GM23338 (cell line): Measurements from ENCODE around the gene PPP1CA. TPM values are rescaled to one million over a fixed set of nuclear protein-coding genes. Genes with fewer than 3 reads are reported as not detected.

Experiments used
- ATAC-seq: fragments of 200-7000 bp; cut with Tn5 transposase; 3 replicates; pipeline ENCODE4 v1.9.1; 2020
- DNase-seq: peaks from one replicate; pipeline ENCODE4 v3.0.0-alpha.2; 2015; ENCODE audit warnings: low spot score
- H2AFZ ChIP-seq: fragments of 200-600 bp; sonication (generic); 2 replicates; pipeline ENCODE4 v1.8.0; 2016; ENCODE audit warnings: antibody characterized with exemption, mild to moderate bottlenecking, moderate library complexity
- H3F3A ChIP-seq: fragments of 200-600 bp; sonication (generic); replicated peaks from 2 replicates; pipeline ENCODE4 v1.8.0; 2017; ENCODE audit warnings: antibody characterized with exemption, mixed run types, low read depth
- H3K27ac ChIP-seq: fragments of 200-600 bp; sonication (generic); 2 replicates; pipeline ENCODE4 v1.6.1; 2016; ENCODE audit warnings: low read depth
- H3K27me3 ChIP-seq: fragments of 200-600 bp; sonication (generic); 2 replicates; pipeline ENCODE4 v1.8.0; 2016; ENCODE audit warnings: mild to moderate bottlenecking, mixed run types, moderate library complexity; ENCODE audit not compliant: insufficient read depth
- H3K36me3 ChIP-seq: fragments of 200-600 bp; sonication (generic); 2 replicates; pipeline ENCODE4 v1.8.0; 2016; ENCODE audit warnings: mild to moderate bottlenecking; ENCODE audit not compliant: insufficient read depth
- H3K4me1 ChIP-seq: fragments of 200-600 bp; sonication (generic); 2 replicates; pipeline ENCODE4 v1.8.0; 2016; ENCODE audit warnings: mild to moderate bottlenecking, moderate library complexity; ENCODE audit not compliant: insufficient read depth
- H3K4me2 ChIP-seq: fragments of 200-600 bp; sonication (generic); 2 replicates; pipeline ENCODE4 v1.7.1; 2017; ENCODE audit warnings: mixed run types
- H3K4me3 ChIP-seq: fragments of 200-600 bp; sonication (generic); 2 replicates; pipeline ENCODE4 v1.6.1; 2016; ENCODE audit warnings: mixed run types
- H3K79me2 ChIP-seq: fragments of 200-600 bp; sonication (generic); replicated peaks from 2 replicates; pipeline ENCODE4 v1.8.0; 2017; ENCODE audit warnings: mild to moderate bottlenecking; ENCODE audit not compliant: insufficient read depth
- H3K9me2 ChIP-seq: fragments of 200-600 bp; sonication (generic); 2 replicates; pipeline ENCODE4 v1.8.0; 2017; ENCODE audit not compliant: insufficient read depth
- H4K20me1 ChIP-seq: fragments of 200-600 bp; sonication (generic); replicated peaks from 2 replicates; pipeline ENCODE4 v1.8.0; 2017; ENCODE audit warnings: mild to moderate bottlenecking; ENCODE audit not compliant: insufficient read depth
- H3K27ac Mint-ChIP-seq: 2 replicates; pipeline ENCODE4 v1.8.0; 2020; ENCODE audit warnings: inconsistent platforms, mild to moderate bottlenecking, moderate library complexity, mixed read lengths
- H3K27me3 Mint-ChIP-seq: 3 replicates; pipeline ENCODE4 v1.8.0; 2022; ENCODE audit warnings: low read depth, mild to moderate bottlenecking, moderate library complexity, mixed read lengths, inconsistent platforms; ENCODE audit not compliant: insufficient read depth, poor library complexity
- H3K36me3 Mint-ChIP-seq: 3 replicates; pipeline ENCODE4 v1.8.0; 2021; ENCODE audit warnings: low read depth, mild to moderate bottlenecking, inconsistent platforms, moderate library complexity, mixed read lengths
- H3K4me1 Mint-ChIP-seq: 3 replicates; pipeline ENCODE4 v1.8.0; 2020; ENCODE audit warnings: mild to moderate bottlenecking, inconsistent platforms, mixed read lengths
- H3K4me3 Mint-ChIP-seq: 3 replicates; pipeline ENCODE4 v1.8.0; 2021; ENCODE audit warnings: moderate library complexity, mild to moderate bottlenecking, inconsistent platforms, mixed read lengths
- H3K9me3 Mint-ChIP-seq: 3 replicates; pipeline ENCODE4 v1.8.0; 2020; ENCODE audit warnings: moderate library complexity, mild to moderate bottlenecking, inconsistent platforms, mixed read lengths
- CREB1 ChIP-seq: fragments of 250-450 bp; sonication (Bioruptor Pico); IDR thresholded peaks from 2 replicates; pipeline ENCODE4 v1.5.0; 2020; ENCODE audit warnings: low read depth, mild to moderate bottlenecking, moderate library complexity
- CTCF ChIP-seq, 2 experiments: fragments of 200-600 bp in 1 of 2; sonication (generic) in 1 of 2; conservative IDR thresholded peaks; 2 replicates each; pipeline versions ENCODE4 v1.5.1 to v1.6.1; 2016 to 2017; ENCODE audit warnings: antibody characterized with exemption in 2 of 2, low read depth in 2 of 2, mild to moderate bottlenecking in 2 of 2, moderate library complexity in 1 of 2
- ETS1 ChIP-seq: IDR thresholded peaks from 2 replicates; pipeline ENCODE4 v1.6.1; 2016; ENCODE audit warnings: antibody characterized with exemption
- EZH2 ChIP-seq: fragments of 200-600 bp; sonication (generic); IDR thresholded peaks from one replicate; pipeline ENCODE4 v1.8.0; 2017; ENCODE audit warnings: antibody characterized with exemption, mild to moderate bottlenecking, low read depth; ENCODE audit not compliant: unreplicated experiment
- JUNB ChIP-seq: IDR thresholded peaks from one replicate; pipeline ENCODE4 v1.6.1; 2016; ENCODE audit warnings: antibody characterized with exemption; ENCODE audit not compliant: unreplicated experiment
- NANOG ChIP-seq: IDR thresholded peaks from 2 replicates; pipeline ENCODE4 v1.6.1; 2016; ENCODE audit warnings: antibody characterized with exemption, borderline replicate concordance
- POLR2AphosphoS5 ChIP-seq: IDR thresholded peaks from 2 replicates; pipeline ENCODE4 v1.6.1; 2016; ENCODE audit warnings: antibody characterized with exemption, low read depth
- REST ChIP-seq: IDR thresholded peaks from one replicate; pipeline ENCODE4 v1.6.1; 2018; ENCODE audit warnings: antibody characterized with exemption; ENCODE audit not compliant: unreplicated experiment
- STAT1 ChIP-seq: IDR thresholded peaks from one replicate; pipeline ENCODE4 v1.6.1; 2016; ENCODE audit warnings: antibody characterized with exemption; ENCODE audit not compliant: unreplicated experiment
- ZNF114 ChIP-seq: fragments of 250-450 bp; sonication (Bioruptor Pico); IDR thresholded peaks from 2 replicates; pipeline ENCODE4 v1.5.0; 2020; ENCODE audit warnings: mild to moderate bottlenecking, moderate library complexity
- ZNF331 ChIP-seq: fragments of 250-450 bp; sonication (Bioruptor Pico); IDR thresholded peaks from 2 replicates; pipeline ENCODE4 v1.5.0; 2020; ENCODE audit warnings: low read depth, mild to moderate bottlenecking, moderate library complexity
- polyA plus RNA-seq: library from polyadenylated mRNA; unstranded; fragments of >200 nt; fragmentation: Nextera tagmentation; extraction: Ambion mirVana; gene quantifications from 2 replicates; pipeline ENCODE4 v1.2.1, GENCODE V29; 2016
- total RNA-seq: library from RNA; depleted of rRNA; stranded (reverse); fragments of >200 nt; shearing (Covaris generic); gene quantifications from 2 replicates; pipeline ENCODE4 v1.2.3, GENCODE V29; 2014

The PPP1CA gene
- total and polyA plus RNA-seq, 2 experiments from 2014 or later, result 217 to 237 TPM

- TF ChIP-seq ZNF114 (CRISPR knock-in tag) (no peak), ZNF331 (CRISPR knock-in tag) (no peak), JUNB (no peak), NANOG (no peak), CREB1 (no peak), REST (no peak), EZH2 (no peak), STAT1 (no peak), ETS1 (no peak)
- 0 out of 2 replicates have a peak, but pooled peaks cover 4% of the 10 kb centered on the region for H3F3A ChIP-seq
- H3K9me2 ChIP-seq, result no peaks in the 10 kb centered on the region
- Mint-ChIP-seq H3K27ac (peak overlapping the region; percentile 56; the same call in 1 of the 2 replicates), H3K4me1 (peaks cover 30% of the 10 kb centered on the region), H3K4me3 (peak overlapping the region; percentile 9; the same call in 1 of the 3 replicates), H3K9me3 (no peaks in the 10 kb centered on the region), H3K36me3 (peaks cover 44% of the 10 kb centered on the region), H3K27me3 (peaks cover 14% of the 10 kb centered on the region)
- no peaks in the 10 kb centered on the region for H3K27me3 ChIP-seq
- H3K36me3 ChIP-seq, result no peaks in the 10 kb centered on the region
- DNase-seq (no peak), ATAC-seq (no peak)
- H3K79me2 ChIP-seq, result peaks cover 16% of the 10 kb centered on the region
- peaks cover 8% of the 10 kb centered on the region; the same call in 1 of the 2 replicates for H4K20me1 ChIP-seq
- H3K4me2 ChIP-seq, result no peak overlapping the region
- no peak overlapping the region for H3K27ac ChIP-seq
- peaks cover 24% of the 10 kb centered on the region for H3K4me1 ChIP-seq
- H3K4me3 ChIP-seq, result no peak overlapping the region
- H2AFZ ChIP-seq, result no peak overlapping the region
Measured at GRCh38 chr11:67397986-67398660, 3.5 kb downstream of the PPP1CA start.

GRCh38 chr11:67397536-67397935, 4.1 kb downstream of the PPP1CA start:
- Mint-ChIP-seq H3K36me3 (peaks cover 47% of the 10 kb centered on the region), H3K4me3 (no peak overlapping the region; the same call in 2 of the 3 replicates), H3K4me1 (peaks cover 33% of the 10 kb centered on the region), H3K9me3 (no peaks in the 10 kb centered on the region), H3K27ac (peak overlapping the region; percentile 56; the same call in 1 of the 2 replicates), H3K27me3 (peaks cover 14% of the 10 kb centered on the region)
- ATAC-seq, result no peak
- H4K20me1 ChIP-seq, result peaks cover 8% of the 10 kb centered on the region; the same call in 1 of the 2 replicates
- no peak overlapping the region for H3K27ac ChIP-seq
- H3K27me3 ChIP-seq, result no peaks in the 10 kb centered on the region
- no peak overlapping the region for H3K4me3 ChIP-seq
- no peaks in the 10 kb centered on the region for H3K36me3 ChIP-seq
- H2AFZ ChIP-seq, result no peak overlapping the region
- 0 out of 2 replicates have a peak, but pooled peaks cover 4% of the 10 kb centered on the region for H3F3A ChIP-seq
- H3K4me2 ChIP-seq, result peak overlapping the region; percentile 72; the same call in 1 of the 2 replicates
- H3K9me2 ChIP-seq, result no peaks in the 10 kb centered on the region
- H3K79me2 ChIP-seq, result peaks cover 16% of the 10 kb centered on the region
- peaks cover 24% of the 10 kb centered on the region for H3K4me1 ChIP-seq
- TF ChIP-seq ZNF331 (CRISPR knock-in tag) (no peak), POLR2AphosphoS5 (no peak), CREB1 (no peak), STAT1 (no peak), CTCF (conservative IDR thresholded peaks at IDR 0.05; ENCODE audit: low read depth in 2 of 2) (no peak)
- no peak for DNase-seq
